Activated CD4-positive, CD25-positive, alpha-beta regulatory T cell treated with anti-CD3 and anti-CD28 coated beads, Interleukin-2, amount 50 U/mL, for 24 hours (primary cell): ENCODE measurements around the gene CDK4.
"Not testable (repeated sequence)": the region's sequence is repeated elsewhere in the genome, so short reads cannot be mapped to it uniquely, and the experiment has no call there.

ENCODE experiments used
- ATAC-seq, 2 donors: fragments of 150-1000 bp; cut with Tn5 transposase; one replicate each; pipeline ENCODE4 v1.10.0; 2021; ENCODE audit warnings: mild to moderate bottlenecking in 1 of 2, moderate library complexity in 1 of 2

Gene CDK4

GRCh38 chr12:57724003-57724935 is 27.8 kb downstream of the CDK4 start:
- no peak for ATAC-seq

- ATAC-seq: no peak
Observed at GRCh38 chr12:57723630-57723962, 28.5 kb downstream of the CDK4 start.

- no peak for ATAC-seq
Observed at GRCh38 chr12:57722716-57723629, 29.1 kb downstream of the CDK4 start.

GRCh38 chr12:57721846-57722608 is 30.1 kb downstream of the CDK4 start:
- ATAC-seq: not testable (repeated sequence)

- no peak for ATAC-seq
Observed at GRCh38 chr12:57720606-57721595, 31.2 kb downstream of the CDK4 start.

GRCh38 chr12:57719777-57720605 is 32.1 kb downstream of the CDK4 start:
- no peak for ATAC-seq

GRCh38 chr12:57718641-57719528 is 33.2 kb downstream of the CDK4 start:
- ATAC-seq: no peak

GRCh38 chr12:57717846-57718640 is 34.1 kb downstream of the CDK4 start:
- no peak for ATAC-seq

- no peak for ATAC-seq
Observed at GRCh38 chr12:57717131-57717530, 35.0 kb downstream of the CDK4 start.

GRCh38 chr12:57716305-57716704 is 35.8 kb downstream of the CDK4 start:
- no peak for ATAC-seq

- no peak for ATAC-seq
Observed at GRCh38 chr12:57715786-57716185, 36.3 kb downstream of the CDK4 start.

GRCh38 chr12:57715036-57715748 is 36.9 kb downstream of the CDK4 start:
- ATAC-seq: not testable (repeated sequence)

- no peak for ATAC-seq
Observed at GRCh38 chr12:57713209-57713608, 38.9 kb downstream of the CDK4 start.

GRCh38 chr12:57712701-57713100 is 39.4 kb downstream of the CDK4 start:
- no peak for ATAC-seq

- ATAC-seq: no peak
Observed at GRCh38 chr12:57708296-57708695, 43.8 kb downstream of the CDK4 start.

GRCh38 chr12:57707250-57707649 is 44.9 kb downstream of the CDK4 start:
- ATAC-seq: no peak

GRCh38 chr12:57700317-57700716 is 51.8 kb downstream of the CDK4 start:
- ATAC-seq: no peak

GRCh38 chr12:57698414-57698813 is 53.7 kb downstream of the CDK4 start:
- no peak for ATAC-seq
